ENCODE measurements around the gene PAX3.

Gene PAX3

GRCh38 chr2:222298311-222299150, at the start of gene PAX3:
PAX3 (minus strand) TSS chr2:222298998; CDS start chr2:222298615, 383 bp downstream.
- no peak for DNase-seq

DNA sequence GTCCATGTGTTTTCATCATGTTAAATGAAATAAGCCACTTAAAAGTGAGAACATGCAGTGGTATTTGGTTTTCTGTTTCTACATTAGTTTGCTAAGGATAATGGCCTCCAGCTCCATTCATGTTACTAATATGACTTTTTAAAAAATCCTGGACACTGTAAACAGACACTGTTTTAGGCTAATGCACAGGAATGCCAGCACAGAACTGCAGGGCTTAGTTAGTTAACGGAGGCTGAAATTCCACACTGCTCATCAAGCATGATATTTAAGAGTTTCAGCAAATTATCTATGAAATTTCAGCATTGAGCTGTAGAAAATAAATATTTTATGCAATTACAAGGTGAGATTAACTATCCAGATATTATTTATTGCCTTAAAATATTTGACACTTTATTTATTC, 42.5 kb upstream of the PAX3 start:
- DNase-seq = no peak

DNA sequence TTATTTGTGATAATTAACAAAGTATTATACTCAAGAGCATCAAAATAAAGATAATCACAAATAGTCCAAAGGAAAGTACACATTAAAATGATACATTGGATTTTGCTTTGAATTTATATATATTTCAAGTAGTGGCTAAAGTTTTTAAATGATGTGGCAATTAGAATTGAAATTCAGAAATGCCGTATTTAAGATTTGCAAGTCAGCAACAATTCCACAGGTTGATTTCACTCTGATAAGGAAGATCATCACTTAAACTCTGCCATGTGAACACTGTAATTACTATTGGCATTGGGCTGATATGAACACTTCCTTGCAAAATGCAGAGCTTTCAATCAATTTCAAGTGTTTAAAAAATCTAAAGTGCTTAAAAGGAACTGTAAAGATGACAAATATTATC, 39.6 kb upstream of the PAX3 start:
- DNase-seq = no peak

GRCh38 chr2:222336931-222337330, 38.1 kb upstream of the PAX3 start:
- no peak for DNase-seq

DNA sequence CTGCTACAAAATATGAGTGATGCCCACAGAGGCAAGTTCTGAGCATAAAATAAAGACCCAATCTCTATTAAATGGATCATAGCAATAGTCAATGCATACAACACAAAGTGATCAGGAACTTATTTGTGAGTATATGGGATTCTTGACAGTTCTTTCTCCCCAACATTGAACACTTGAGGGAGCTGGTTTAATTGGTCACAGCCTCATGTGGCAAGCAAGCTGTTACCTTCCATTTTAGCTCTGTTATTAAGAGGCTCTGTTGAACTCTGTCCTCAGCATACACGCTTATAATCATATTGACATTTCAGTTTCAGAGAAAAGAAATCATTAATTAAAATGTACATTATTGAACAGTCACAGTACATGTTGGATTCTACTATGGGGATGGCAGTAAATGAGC, 37.6 kb upstream of the PAX3 start:
- no peak for DNase-seq

DNA sequence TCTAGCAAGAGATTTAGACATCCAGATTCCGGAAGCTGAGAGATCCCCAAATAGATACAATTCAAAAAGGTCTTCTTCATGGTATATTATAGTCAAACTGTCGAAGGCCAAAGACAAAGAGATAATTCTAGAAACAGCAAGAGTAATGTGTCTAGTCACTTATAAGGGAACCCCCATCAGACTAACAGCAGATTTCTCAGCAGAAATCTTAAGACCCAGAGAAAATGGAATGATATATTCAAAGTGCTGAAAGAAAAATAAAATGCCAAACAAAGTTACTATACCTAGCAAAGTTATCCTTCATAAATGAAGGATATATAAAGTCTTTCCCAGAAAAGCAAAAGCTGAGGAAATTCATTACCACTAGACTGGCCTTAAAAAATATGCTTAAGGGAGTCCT, 36.1 kb upstream of the PAX3 start:
- no peak for DNase-seq

DNA sequence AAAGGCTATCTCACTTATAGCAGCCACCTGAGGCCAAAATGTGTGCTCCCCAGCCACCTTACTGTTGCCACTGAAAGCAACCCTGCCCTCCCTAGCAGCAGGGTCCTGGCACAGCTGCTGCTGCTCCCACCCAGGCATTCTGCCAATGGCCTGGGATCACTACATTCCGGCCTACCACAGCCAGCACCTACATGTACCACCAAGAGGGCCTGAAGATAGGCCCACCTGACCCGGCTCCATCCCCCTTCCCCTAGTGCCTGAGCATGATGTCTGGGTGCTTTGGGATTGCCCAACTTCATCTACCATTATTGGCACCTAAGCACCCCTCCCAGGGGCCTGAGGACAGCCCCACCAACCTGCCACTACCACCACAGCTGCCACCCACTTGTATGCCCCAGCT, 34.6 kb upstream of the PAX3 start:
- no peak for DNase-seq

DNA sequence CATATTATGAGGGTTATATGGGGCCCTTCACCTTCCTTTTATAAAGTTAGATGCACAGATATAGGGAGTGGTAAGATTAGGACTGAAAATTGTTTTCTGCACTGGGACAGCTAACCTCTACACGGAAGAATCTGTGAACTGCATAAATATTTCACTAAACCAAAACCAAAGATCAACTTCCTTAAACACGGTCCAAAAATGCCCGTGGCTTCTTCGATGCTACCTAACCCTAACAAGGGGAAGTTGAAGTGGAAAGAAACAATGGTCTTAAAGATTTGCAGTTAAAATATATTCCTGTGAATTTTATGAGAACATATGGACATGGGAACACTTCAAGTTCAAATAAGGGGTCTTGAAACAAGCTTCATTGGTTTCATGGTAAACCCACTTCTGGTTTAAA, 33.3 kb upstream of the PAX3 start:
- no peak for DNase-seq

DNA sequence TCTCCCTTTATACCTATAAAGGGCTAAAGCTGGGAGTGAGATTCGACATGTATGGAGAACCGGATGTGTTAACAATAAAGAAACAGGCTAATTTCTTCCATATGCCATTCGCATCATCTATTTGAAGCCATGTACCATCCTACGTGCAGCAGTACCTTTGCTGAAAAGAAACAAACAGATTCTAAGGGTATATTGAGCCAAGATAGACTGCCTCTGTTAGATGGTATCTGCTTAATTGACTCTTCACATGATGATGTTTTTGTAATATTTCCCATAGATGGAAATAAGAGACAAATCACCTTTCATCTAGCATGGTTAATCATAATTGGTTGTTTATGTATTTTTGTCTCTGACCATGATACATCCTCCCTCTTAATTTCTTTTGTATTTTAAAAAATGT, 32.1 kb upstream of the PAX3 start:
- DNase-seq = no peak

DNA sequence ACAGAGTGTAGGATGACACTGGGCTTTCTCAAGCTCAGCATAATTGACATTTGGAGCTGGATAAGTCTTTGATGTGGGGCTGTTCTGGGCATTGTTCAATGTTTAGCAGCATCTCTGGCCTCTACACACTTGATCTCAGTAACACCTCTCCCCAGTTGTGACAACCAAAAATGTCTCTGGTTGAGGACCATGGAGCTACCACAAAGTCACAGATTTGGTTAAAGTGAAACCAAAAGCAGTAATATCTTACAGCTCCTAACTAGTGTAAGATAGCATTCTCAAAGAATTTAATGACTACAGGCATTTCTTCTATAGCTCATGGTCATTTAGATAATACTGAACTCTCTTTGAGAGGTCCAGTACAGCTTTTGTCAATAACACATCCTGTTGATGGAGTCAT, 23.4 kb upstream of the PAX3 start:
- no peak for DNase-seq

GRCh38 chr2:222320436-222321395, 21.9 kb upstream of the PAX3 start:
- DNase-seq = no peak

GRCh38 chr2:222319586-222320435, 21.0 kb upstream of the PAX3 start:
- peak; percentile 21 to 64 for DNase-seq

- peak in 1 of 2 experiments; percentile 26 for DNase-seq
Measured at GRCh38 chr2:222318712-222319585, 20.2 kb upstream of the PAX3 start.

- DNase-seq = peak; percentile 45 to 58
Measured at GRCh38 chr2:222318026-222318711, 19.4 kb upstream of the PAX3 start.

DNA sequence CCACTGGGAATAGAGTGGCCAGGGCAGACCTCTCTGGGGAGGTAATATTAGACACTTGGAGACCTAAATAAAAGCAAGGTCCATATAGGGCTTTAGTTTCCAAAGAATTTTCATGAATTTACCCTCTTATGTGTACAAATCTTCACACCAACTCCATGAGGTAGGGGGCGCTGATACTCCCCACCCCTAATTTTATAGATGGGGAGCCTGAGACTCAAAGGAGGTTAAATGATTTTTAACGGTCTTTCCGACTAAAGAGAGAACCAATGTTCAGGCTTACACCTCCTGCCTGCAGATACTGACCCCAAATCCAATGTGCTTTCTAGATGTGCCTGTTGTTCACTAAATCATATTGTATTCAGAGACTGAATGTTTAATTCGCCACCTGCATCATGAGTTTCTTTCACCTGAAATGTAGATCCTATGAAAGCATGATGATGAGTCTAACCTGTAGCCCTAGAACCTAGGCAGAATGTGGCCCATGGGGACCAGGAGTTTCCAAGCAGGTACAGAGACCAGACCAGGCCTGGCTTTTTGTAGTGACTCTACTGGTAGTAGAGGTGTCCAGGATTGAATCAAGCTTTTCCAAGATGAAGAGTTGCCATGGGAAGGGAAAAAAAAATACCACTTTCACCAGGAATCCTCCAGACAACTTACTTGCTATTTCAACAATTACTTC, 16.8 kb upstream of the PAX3 start:
- no peak for DNase-seq

GRCh38 chr2:222313816-222314215, 15.0 kb upstream of the PAX3 start:
- DNase-seq = no peak

- no peak for DNase-seq
Measured at GRCh38 chr2:222311978-222312738, 13.4 kb upstream of the PAX3 start.

DNA sequence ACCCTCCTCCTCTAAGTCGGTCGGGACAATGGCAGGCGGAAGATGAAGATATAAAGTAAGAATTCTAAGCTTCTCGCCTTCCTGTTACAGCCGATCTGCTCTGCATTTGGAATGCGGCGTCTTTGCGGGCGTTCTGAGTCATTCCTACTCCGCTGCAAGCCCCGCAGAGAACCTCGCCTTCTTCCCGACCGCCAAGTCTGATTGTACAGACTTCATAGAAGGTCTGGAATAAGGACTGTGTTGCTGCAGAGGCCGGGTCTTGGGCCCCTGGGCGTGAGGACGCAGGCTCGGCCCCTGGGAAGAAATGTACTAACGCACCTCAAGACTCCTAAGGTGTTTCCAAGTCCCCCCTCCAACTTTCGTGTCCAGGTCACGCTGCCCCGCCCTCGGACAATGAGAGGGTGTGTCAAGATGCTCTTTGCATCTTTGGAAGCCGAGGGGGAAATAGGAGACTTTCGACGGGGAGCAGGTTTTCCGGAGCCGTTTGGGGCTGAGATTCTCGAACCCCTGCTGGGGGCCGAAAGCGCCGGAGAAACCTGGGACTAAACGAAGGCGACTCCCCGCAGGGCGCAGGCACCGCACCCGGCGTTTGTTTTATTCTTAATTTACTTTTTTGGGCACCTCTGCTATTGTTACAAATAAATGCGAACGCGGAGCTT, 12.7 kb upstream of the PAX3 start:
- no peak for DNase-seq

- no peak for DNase-seq
Measured at GRCh38 chr2:222310747-222311318, 12.0 kb upstream of the PAX3 start.
